HEK293 (cell line): ENCODE measurements around the gene SIGLEC8.

Experiments
- CTCF ChIA-PET: fragments of 350-600 bp; formaldehyde crosslinking; extraction: SDS; loops from one replicate; lab custom pipeline; 2021; ENCODE audit warnings: antibody characterized with exemption; lab: Yijun Ruan, JAX
- POLR2A ChIA-PET: fragments of 300-600 bp; formaldehyde crosslinking; extraction: SDS; loops from one replicate; lab custom pipeline; 2020; ENCODE audit warnings: antibody characterized with exemption, inconsistent platforms; lab: Yijun Ruan, JAX
- H3K27ac ChIP-seq: fragments of 200-500 bp; sonication (Bioruptor generic); 2 replicates; pipeline ENCODE4 v1.5.1; 2014; ENCODE audit warnings: low read depth, low read length, control low read depth, inconsistent platforms; ENCODE audit errors: extremely low read depth
- H3K36me3 ChIP-seq, 2 experiments: fragments of 200-500 bp in 1 of 2; sonication (Bioruptor generic) in 1 of 2; 1 replicate in 1 of 2; 2 replicates in 1 of 2; pipeline ENCODE4 v1.5.1; 2014 to 2017; ENCODE audit warnings: inconsistent platforms in 2 of 2, low read length in 2 of 2; ENCODE audit not compliant: control insufficient read depth in 2 of 2, insufficient read depth in 1 of 2
- H3K4me1 ChIP-seq: fragments of 200-500 bp; sonication (Bioruptor generic); 2 replicates; pipeline ENCODE4 v1.5.1; 2014; ENCODE audit warnings: mild to moderate bottlenecking, low read length, inconsistent platforms; ENCODE audit not compliant: control insufficient read depth, insufficient read depth
- H3K4me3 ChIP-seq: 2 replicates; pipeline ENCODE4 v1.5.1; 2011; ENCODE audit warnings: low read depth, mild to moderate bottlenecking, control low read depth, low read length, moderate library complexity
- H3K9me3 ChIP-seq: fragments of 200-500 bp; sonication (Bioruptor generic); 2 replicates; pipeline ENCODE4 v1.5.1; 2014; ENCODE audit warnings: low read depth, low read length, inconsistent platforms; ENCODE audit not compliant: control insufficient read depth, insufficient read depth
- ATF2 ChIP-seq: fragments of 450-650 bp; formaldehyde crosslinking; IDR thresholded peaks from 2 replicates; pipeline ENCODE4 v1.5.1; 2016; ENCODE audit warnings: missing biosample characterization, missing genetic modification characterization, low read depth
- GFI1B ChIP-seq: fragments of 450-650 bp; formaldehyde crosslinking; IDR thresholded peaks from 2 replicates; pipeline ENCODE4 v1.5.1; 2016; ENCODE audit warnings: missing biosample characterization, missing genetic modification characterization
- GLIS1 ChIP-seq: fragments of 450-650 bp; formaldehyde crosslinking; IDR thresholded peaks from 2 replicates; pipeline ENCODE4 v1.5.1; 2016; ENCODE audit warnings: missing biosample characterization, missing genetic modification characterization
- KLF9 ChIP-seq: fragments of 450-650 bp; formaldehyde crosslinking; IDR thresholded peaks from 2 replicates; pipeline ENCODE4 v1.5.1; 2016; ENCODE audit warnings: missing biosample characterization, missing genetic modification characterization, low read depth
- ZBTB1 ChIP-seq: fragments of 450-650 bp; formaldehyde crosslinking; IDR thresholded peaks from 2 replicates; pipeline ENCODE4 v1.5.1; 2016; ENCODE audit warnings: missing biosample characterization, missing genetic modification characterization
- ZBTB7A ChIP-seq: fragments of 450-650 bp; formaldehyde crosslinking; IDR thresholded peaks from 2 replicates; pipeline ENCODE4 v1.5.1; 2016; ENCODE audit warnings: low read depth, missing biosample characterization, missing genetic modification characterization
- ZNF10 ChIP-seq: fragments of 450-650 bp; formaldehyde crosslinking; IDR thresholded peaks from 2 replicates; pipeline ENCODE4 v1.5.1; 2017; ENCODE audit warnings: missing biosample characterization, missing genetic modification characterization
- ZNF214 ChIP-seq: fragments of 450-650 bp; formaldehyde crosslinking; IDR thresholded peaks from 2 replicates; pipeline ENCODE4 v1.5.1; 2017; ENCODE audit warnings: missing biosample characterization, mild to moderate bottlenecking, missing genetic modification characterization, borderline replicate concordance
- ZNF221 ChIP-seq: fragments of 450-650 bp; formaldehyde crosslinking; IDR thresholded peaks from 2 replicates; pipeline ENCODE4 v1.5.1; 2017; ENCODE audit warnings: missing biosample characterization, missing genetic modification characterization, borderline replicate concordance
- ZNF248 ChIP-seq: fragments of 450-650 bp; formaldehyde crosslinking; IDR thresholded peaks from 2 replicates; pipeline ENCODE4 v1.5.1; 2017; ENCODE audit warnings: missing biosample characterization, missing genetic modification characterization
- ZNF324 ChIP-seq: fragments of 450-650 bp; formaldehyde crosslinking; IDR thresholded peaks from 2 replicates; pipeline ENCODE4 v1.5.1; 2016; ENCODE audit warnings: missing biosample characterization, missing genetic modification characterization
- ZNF544 ChIP-seq: fragments of 450-650 bp; formaldehyde crosslinking; IDR thresholded peaks from 2 replicates; pipeline ENCODE4 v1.5.0; 2017; ENCODE audit warnings: missing biosample characterization, missing genetic modification characterization
- ZNF558 ChIP-seq: fragments of 450-650 bp; formaldehyde crosslinking; IDR thresholded peaks from 2 replicates; pipeline ENCODE4 v1.5.1; 2016; ENCODE audit warnings: missing biosample characterization, missing genetic modification characterization
- ZNF792 ChIP-seq: fragments of 450-650 bp; formaldehyde crosslinking; IDR thresholded peaks from 2 replicates; pipeline ENCODE4 v1.5.1; 2016; ENCODE audit warnings: missing biosample characterization, missing genetic modification characterization
- TF ChIP-seq, protein P1 (sequence below): fragments of 450-650 bp; formaldehyde crosslinking; IDR thresholded peaks from 2 replicates; pipeline ENCODE4 v1.5.1; 2016; ENCODE audit warnings: missing biosample characterization, missing genetic modification characterization
- TF ChIP-seq, protein P2 (sequence below): fragments of 450-650 bp; formaldehyde crosslinking; IDR thresholded peaks from 2 replicates; pipeline ENCODE4 v1.5.1; 2016; ENCODE audit warnings: missing biosample characterization, missing genetic modification characterization, borderline replicate concordance

Gene SIGLEC8

DNA sequence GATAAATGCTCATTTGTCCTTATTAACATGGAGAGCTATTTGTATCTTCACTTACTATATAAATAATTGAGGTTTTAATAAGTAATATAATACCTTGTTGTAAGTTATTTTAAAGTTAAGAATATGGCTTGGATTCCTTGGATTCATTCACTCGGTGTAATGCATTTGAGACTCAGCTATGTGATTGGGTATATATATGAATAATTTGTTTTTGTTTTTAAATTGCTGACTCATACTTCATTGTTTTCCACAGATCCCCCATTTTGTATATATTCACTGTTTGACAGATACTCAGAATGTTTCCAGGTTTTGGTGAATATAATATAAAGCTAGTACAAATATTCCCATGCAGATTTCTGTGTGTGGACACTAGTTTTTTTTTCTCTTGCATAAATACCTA lies 13.3 kb upstream of the SIGLEC8 start (continued):
- TF ChIP-seq ATF2 (tag by site-specific recombination) (no peak), KLF9 (no peak), ZNF10 (tag by site-specific recombination) (no peak)
- TF ChIP-seq, protein P1, sequence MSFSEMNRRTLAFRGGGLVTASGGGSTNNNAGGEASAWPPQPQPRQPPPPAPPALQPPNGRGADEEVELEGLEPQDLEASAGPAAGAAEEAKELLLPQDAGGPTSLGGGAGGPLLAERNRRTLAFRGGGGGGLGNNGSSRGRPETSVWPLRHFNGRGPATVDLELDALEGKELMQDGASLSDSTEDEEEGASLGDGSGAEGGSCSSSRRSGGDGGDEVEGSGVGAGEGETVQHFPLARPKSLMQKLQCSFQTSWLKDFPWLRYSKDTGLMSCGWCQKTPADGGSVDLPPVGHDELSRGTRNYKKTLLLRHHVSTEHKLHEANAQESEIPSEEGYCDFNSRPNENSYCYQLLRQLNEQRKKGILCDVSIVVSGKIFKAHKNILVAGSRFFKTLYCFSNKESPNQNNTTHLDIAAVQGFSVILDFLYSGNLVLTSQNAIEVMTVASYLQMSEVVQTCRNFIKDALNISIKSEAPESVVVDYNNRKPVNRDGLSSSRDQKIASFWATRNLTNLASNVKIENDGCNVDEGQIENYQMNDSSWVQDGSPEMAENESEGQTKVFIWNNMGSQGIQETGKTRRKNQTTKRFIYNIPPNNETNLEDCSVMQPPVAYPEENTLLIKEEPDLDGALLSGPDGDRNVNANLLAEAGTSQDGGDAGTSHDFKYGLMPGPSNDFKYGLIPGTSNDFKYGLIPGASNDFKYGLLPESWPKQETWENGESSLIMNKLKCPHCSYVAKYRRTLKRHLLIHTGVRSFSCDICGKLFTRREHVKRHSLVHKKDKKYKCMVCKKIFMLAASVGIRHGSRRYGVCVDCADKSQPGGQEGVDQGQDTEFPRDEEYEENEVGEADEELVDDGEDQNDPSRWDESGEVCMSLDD (tag by site-specific recombination): no peak

DNA sequence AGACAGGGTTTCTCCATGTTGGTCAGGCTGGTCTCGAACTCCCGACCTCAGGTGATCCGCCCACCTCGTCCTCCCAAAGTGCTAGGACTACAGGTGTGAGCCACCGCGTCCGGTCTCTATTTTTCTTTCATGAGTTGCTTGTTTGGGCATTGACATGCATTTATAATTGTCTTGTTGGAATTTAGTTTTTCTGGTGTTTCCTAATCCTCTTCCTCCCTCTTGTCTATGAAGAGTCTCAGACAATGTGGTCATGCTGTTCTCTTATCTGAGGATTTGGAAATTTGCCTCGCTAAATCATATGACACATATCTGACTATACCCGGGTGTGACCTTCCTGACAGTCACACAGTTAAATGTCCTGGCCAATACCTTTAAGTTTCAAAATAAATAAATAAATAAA lies 12.7 kb upstream of the SIGLEC8 start:
- ChIA-PET CTCF (interaction anchor here (0.7 to 4.7 kb wide), 8 partner anchors 9 to 306 kb away, joined by 3 to 104 read pairs (median 8); no protein-coding TSS in a partner anchor), POLR2A (no interaction called here)
- Histone ChIP-seq H3K9me3 (no peaks in the 10 kb centered on the region), H3K4me1 (no peaks in the 10 kb centered on the region), H3K4me3 (no peak overlapping the region), H3K27ac (no peak overlapping the region), H3K36me3 (no peaks in the 10 kb centered on the region)
- TF ChIP-seq ZNF558 (tag by site-specific recombination) (no peak), ZNF214 (tag by site-specific recombination) (no peak), ZNF544 (no peak)

GRCh38 chr19:51469629-51470028 lies 11.4 kb upstream of the SIGLEC8 start:
- Histone ChIP-seq H3K27ac (no peak overlapping the region), H3K36me3 (no peaks in the 10 kb centered on the region), H3K4me3 (no peak overlapping the region), H3K9me3 (no peaks in the 10 kb centered on the region), H3K4me1 (no peaks in the 10 kb centered on the region)
- CTCF ChIA-PET: no interaction called here
- POLR2A ChIA-PET: no interaction called here
- TF ChIP-seq ZBTB7A (no peak), ZNF221 (no peak), GLIS1 (tag by site-specific recombination) (no peak), ZNF544 (no peak), ZNF792 (tag by site-specific recombination) (no peak)

DNA sequence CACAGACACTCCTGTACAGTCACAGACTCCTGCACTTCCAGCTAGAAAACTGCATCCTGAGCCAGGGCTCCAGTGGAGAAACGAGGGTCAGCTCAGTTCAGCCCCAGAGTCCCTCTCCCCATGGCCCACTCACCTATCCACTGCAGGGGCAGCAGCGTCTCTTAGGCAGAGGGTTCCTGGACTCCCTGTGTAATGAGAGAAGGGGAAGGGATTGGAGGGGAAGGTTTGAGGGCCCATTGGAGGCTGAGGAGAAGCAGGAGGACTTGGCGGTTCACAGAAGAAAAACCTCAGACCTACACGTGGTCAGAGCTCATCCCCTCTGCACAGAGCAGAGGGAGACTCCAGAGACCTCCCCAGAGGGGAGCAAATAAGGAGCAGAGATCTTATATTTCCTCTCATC lies 10.9 kb upstream of the SIGLEC8 start:
- TF ChIP-seq, protein P2, sequence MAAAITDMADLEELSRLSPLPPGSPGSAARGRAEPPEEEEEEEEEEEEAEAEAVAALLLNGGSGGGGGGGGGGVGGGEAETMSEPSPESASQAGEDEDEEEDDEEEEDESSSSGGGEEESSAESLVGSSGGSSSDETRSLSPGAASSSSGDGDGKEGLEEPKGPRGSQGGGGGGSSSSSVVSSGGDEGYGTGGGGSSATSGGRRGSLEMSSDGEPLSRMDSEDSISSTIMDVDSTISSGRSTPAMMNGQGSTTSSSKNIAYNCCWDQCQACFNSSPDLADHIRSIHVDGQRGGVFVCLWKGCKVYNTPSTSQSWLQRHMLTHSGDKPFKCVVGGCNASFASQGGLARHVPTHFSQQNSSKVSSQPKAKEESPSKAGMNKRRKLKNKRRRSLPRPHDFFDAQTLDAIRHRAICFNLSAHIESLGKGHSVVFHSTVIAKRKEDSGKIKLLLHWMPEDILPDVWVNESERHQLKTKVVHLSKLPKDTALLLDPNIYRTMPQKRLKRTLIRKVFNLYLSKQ (tag by site-specific recombination): no peak
- TF ChIP-seq ZNF324 (no peak), GFI1B (tag by site-specific recombination) (no peak), ZNF248 (no peak), ZBTB1 (no peak)
- H3K4me1 ChIP-seq: no peaks in the 10 kb centered on the region
- CTCF ChIA-PET: interaction anchor here (1.3 to 1.6 kb wide), 2 partner anchors 44 to 188 kb away, joined by 5 to 6 read pairs; no protein-coding TSS in a partner anchor
- POLR2A ChIA-PET: no interaction called here
- H3K4me3 ChIP-seq: no peak overlapping the region
- no peaks in the 10 kb centered on the region for H3K9me3 ChIP-seq
- no peaks in the 10 kb centered on the region for H3K36me3 ChIP-seq
- H3K27ac ChIP-seq: no peak overlapping the region
